Loucy (cell line): ENCODE measurements around the gene STARD10.
"Not testable (repeated sequence)": the region's sequence is repeated elsewhere in the genome, so short reads cannot be mapped to it uniquely, and the experiment has no call there.

Experiments
- CTCF ChIP-seq: fragments of 200-600 bp; sonication (generic); conservative IDR thresholded peaks from 2 replicates; pipeline ENCODE4 v1.5.1; 2014; ENCODE audit warnings: mild to moderate bottlenecking, antibody characterized with exemption, low read length
- EZH2phosphoT487 ChIP-seq: fragments of 200-600 bp; IDR thresholded peaks from 2 replicates; pipeline ENCODE4 v1.6.1; 2018; ENCODE audit warnings: antibody characterized with exemption, mild to moderate bottlenecking, moderate library complexity, borderline replicate concordance

- TF ChIP-seq CTCF, EZH2phosphoT487: not testable (repeated sequence)
These were observed 12.5 kb upstream of the STARD10 start for GRCh38 chr11:72806378-72806777.
